ENCODE data around the gene LIN28B. TPM values are rescaled to one million over a fixed set of nuclear protein-coding genes. Genes with fewer than 3 reads are reported as not detected.
"Not testable (repeated sequence)": the region's sequence is repeated elsewhere in the genome, so short reads cannot be mapped to it uniquely, and the experiment has no call there.

The LIN28B gene
- total RNA-seq, 8 experiments from 2014 or later, result 0.07 to 36.1 (median 9.6) TPM; not detected in 1

GRCh38 chr6:104991062-104991461 is 34.2 kb downstream of the LIN28B start:
- not testable (repeated sequence) for ATAC-seq (replicated peaks in 6 of 8); H3K4me3 ChIP-seq; H3K4me1 ChIP-seq (replicated peaks in 1 of 2); H3K27ac ChIP-seq
- no CpG with 5 or more reads among the region's 37 CpGs for WGBS, 10 experiments
- in situ Hi-C loops (cut with MboI; ENCODE audit: low pct_unique_long_range_greater_than_20kb in 2 of 9, low sequenced_read_pairs in 9 of 9, unreplicated experiment in 9 of 9), result loop anchor here in 1 of 9 experiments (10.0 kb wide), 1 partner anchor 84 kb away; no protein-coding TSS in a partner anchor

- WGBS, 10 experiments, result 36 to 100% (median 99%) methylated on average over 1 to 6 of the region's 7 CpGs
- H3K4me1 ChIP-seq (replicated peaks in 1 of 2); H3K27ac ChIP-seq; H3K4me3 ChIP-seq; ATAC-seq (replicated peaks in 6 of 8): not testable (repeated sequence)
- in situ Hi-C loops (cut with MboI; ENCODE audit: low pct_unique_long_range_greater_than_20kb in 2 of 9, low sequenced_read_pairs in 9 of 9, unreplicated experiment in 9 of 9), result loop anchor here in 1 of 9 experiments (10.0 kb wide), 1 partner anchor 81 kb away; no protein-coding TSS in a partner anchor
Observed at GRCh38 chr6:104993576-104993975, 36.7 kb downstream of the LIN28B start.

- Histone ChIP-seq H3K4me1 (replicated peaks in 1 of 2) (peaks cover 0 to 6% of the 10 kb centered on the region in 2 donors), H3K4me3 (no peak overlapping the region), H3K27ac (no peak overlapping the region)
- 35 to 100% (median 88%) methylated on average over 1 to 2 of the region's 2 CpGs; no CpG with 5 or more reads in 3 of the 10 experiments for WGBS, 10 experiments
- in situ Hi-C loops (cut with MboI; ENCODE audit: low pct_unique_long_range_greater_than_20kb in 2 of 9, low sequenced_read_pairs in 9 of 9, unreplicated experiment in 9 of 9), result loop anchor here in 1 of 9 experiments (10.0 kb wide), 1 partner anchor 79 kb away; no protein-coding TSS in a partner anchor
- peak in 3 of 8 experiments; percentile 28 to 57 (median 52) for ATAC-seq (replicated peaks in 6 of 8)
Observed at GRCh38 chr6:104995989-104996617, 39.2 kb downstream of the LIN28B start.

- WGBS, 10 experiments, result 0 to 100% (median 88%) methylated on average over 1 of the region's 1 CpG; no CpG with 5 or more reads in 1 of the 10 experiments
- Histone ChIP-seq H3K27ac (no peak overlapping the region), H3K4me3 (no peak overlapping the region), H3K4me1 (replicated peaks in 1 of 2) (peaks cover 0 to 6% of the 10 kb centered on the region in 2 donors)
- in situ Hi-C loops (cut with MboI; ENCODE audit: low pct_unique_long_range_greater_than_20kb in 2 of 9, low sequenced_read_pairs in 9 of 9, unreplicated experiment in 9 of 9), result no loop called here
- ATAC-seq (replicated peaks in 6 of 8), result no peak
Observed at GRCh38 chr6:105001063-105001462, 44.2 kb downstream of the LIN28B start.

GRCh38 chr6:105001906-105002305 is 45.0 kb downstream of the LIN28B start:
- Histone ChIP-seq H3K4me3 (no peak overlapping the region), H3K4me1 (replicated peaks in 1 of 2) (peaks cover 0 to 6% of the 10 kb centered on the region in 2 donors), H3K27ac (no peak overlapping the region)
- WGBS, 10 experiments, result 0 to 100% (median 83%) methylated on average over 1 of the region's 1 CpG; no CpG with 5 or more reads in 4 of the 10 experiments
- ATAC-seq (replicated peaks in 6 of 8), result no peak
- in situ Hi-C loops (cut with MboI; ENCODE audit: low pct_unique_long_range_greater_than_20kb in 2 of 9, low sequenced_read_pairs in 9 of 9, unreplicated experiment in 9 of 9), result no loop called here

- WGBS, 10 experiments, result 25 to 100% (median 85%) methylated on average over 1 of the region's 1 CpG; no CpG with 5 or more reads in 2 of the 10 experiments
Observed at GRCh38 chr6:105005451-105005850, 48.5 kb downstream of the LIN28B start.

GRCh38 chr6:105013459-105013858 is 56.6 kb downstream of the LIN28B start:
- ATAC-seq (replicated peaks in 6 of 8); H3K4me1 ChIP-seq (replicated peaks in 1 of 2); H3K27ac ChIP-seq; H3K4me3 ChIP-seq; in situ Hi-C loops (cut with MboI; ENCODE audit: low pct_unique_long_range_greater_than_20kb in 2 of 9, low sequenced_read_pairs in 9 of 9, unreplicated experiment in 9 of 9): not testable (repeated sequence)
- WGBS, 10 experiments, result 14 to 100% (median 91%) methylated on average over 1 to 4 of the region's 4 CpGs; no CpG with 5 or more reads in 1 of the 10 experiments

More at GRCh38 chr6:105005451-105005850, 48.5 kb downstream of the LIN28B start:
- no peak overlapping the region for H3K27ac ChIP-seq
- ATAC-seq (replicated peaks in 6 of 8), result no peak
- no peaks in the 10 kb centered on the region for H3K4me1 ChIP-seq (replicated peaks in 1 of 2)
- no peak overlapping the region for H3K4me3 ChIP-seq
- in situ Hi-C loops (cut with MboI; ENCODE audit: low pct_unique_long_range_greater_than_20kb in 2 of 9, low sequenced_read_pairs in 9 of 9, unreplicated experiment in 9 of 9), result no loop called here

- 56 to 100% (median 88%) methylated on average over 1 to 3 of the region's 3 CpGs; no CpG with 5 or more reads in 3 of the 10 experiments for WGBS, 10 experiments
- Histone ChIP-seq H3K4me1 (replicated peaks in 1 of 2) (no peaks in the 10 kb centered on the region), H3K4me3 (no peak overlapping the region), H3K27ac (no peak overlapping the region)
- in situ Hi-C loops (cut with MboI; ENCODE audit: low pct_unique_long_range_greater_than_20kb in 2 of 9, low sequenced_read_pairs in 9 of 9, unreplicated experiment in 9 of 9), result no loop called here
- ATAC-seq (replicated peaks in 6 of 8), result no peak
Observed at GRCh38 chr6:105014448-105014847, 57.5 kb downstream of the LIN28B start.

- ATAC-seq (replicated peaks in 6 of 8), result no peak
- in situ Hi-C loops (cut with MboI; ENCODE audit: low pct_unique_long_range_greater_than_20kb in 2 of 9, low sequenced_read_pairs in 9 of 9, unreplicated experiment in 9 of 9), result no loop called here
- H3K4me3 ChIP-seq, result no peak overlapping the region
- no peaks in the 10 kb centered on the region for H3K4me1 ChIP-seq (replicated peaks in 1 of 2)
- H3K27ac ChIP-seq, result no peak overlapping the region
Observed at GRCh38 chr6:105014954-105015353, 58.0 kb downstream of the LIN28B start.

- Histone ChIP-seq H3K27ac (no peak overlapping the region), H3K4me1 (replicated peaks in 1 of 2) (no peaks in the 10 kb centered on the region), H3K4me3 (no peak overlapping the region)
- in situ Hi-C loops (cut with MboI; ENCODE audit: low pct_unique_long_range_greater_than_20kb in 2 of 9, low sequenced_read_pairs in 9 of 9, unreplicated experiment in 9 of 9), result no loop called here
- WGBS, 10 experiments, result 11 to 100% (median 86%) methylated on average over 1 to 2 of the region's 2 CpGs; no CpG with 5 or more reads in 1 of the 10 experiments
- ATAC-seq (replicated peaks in 6 of 8), result peak in 3 of 8 experiments; percentile 74 to 93 (median 76)
Observed at GRCh38 chr6:105015482-105015881, 58.6 kb downstream of the LIN28B start.

- in situ Hi-C loops (cut with MboI; ENCODE audit: low pct_unique_long_range_greater_than_20kb in 2 of 9, low sequenced_read_pairs in 9 of 9, unreplicated experiment in 9 of 9), result no loop called here
- no peak for ATAC-seq (replicated peaks in 6 of 8)
- Histone ChIP-seq H3K27ac (no peak overlapping the region), H3K4me3 (no peak overlapping the region), H3K4me1 (replicated peaks in 1 of 2) (no peaks in the 10 kb centered on the region)
- 17 to 100% (median 89%) methylated on average over 1 to 2 of the region's 2 CpGs; no CpG with 5 or more reads in 4 of the 10 experiments for WGBS, 10 experiments
Observed at GRCh38 chr6:105019285-105019684, 62.4 kb downstream of the LIN28B start.

GRCh38 chr6:105021399-105021798 is 64.5 kb downstream of the LIN28B start:
- no peak overlapping the region for H3K4me3 ChIP-seq
- ATAC-seq (replicated peaks in 6 of 8), result no peak
- no peaks in the 10 kb centered on the region for H3K4me1 ChIP-seq (replicated peaks in 1 of 2)
- no peak overlapping the region for H3K27ac ChIP-seq
- in situ Hi-C loops (cut with MboI; ENCODE audit: low pct_unique_long_range_greater_than_20kb in 2 of 9, low sequenced_read_pairs in 9 of 9, unreplicated experiment in 9 of 9), result no loop called here
- 37 to 100% (median 69%) methylated on average over 1 to 3 of the region's 3 CpGs for WGBS, 10 experiments

- 27 to 100% (median 100%) methylated on average over 1 of the region's 1 CpG; no CpG with 5 or more reads in 3 of the 10 experiments for WGBS, 10 experiments
- H3K4me3 ChIP-seq, result no peak overlapping the region
- H3K4me1 ChIP-seq (replicated peaks in 1 of 2), result no peaks in the 10 kb centered on the region
- no peak for ATAC-seq (replicated peaks in 6 of 8)
- no peak overlapping the region for H3K27ac ChIP-seq
- in situ Hi-C loops (cut with MboI; ENCODE audit: low pct_unique_long_range_greater_than_20kb in 2 of 9, low sequenced_read_pairs in 9 of 9, unreplicated experiment in 9 of 9), result no loop called here
Observed at GRCh38 chr6:105022416-105022815, 65.5 kb downstream of the LIN28B start.

- in situ Hi-C loops (cut with MboI; ENCODE audit: low pct_unique_long_range_greater_than_20kb in 2 of 9, low sequenced_read_pairs in 9 of 9, unreplicated experiment in 9 of 9), result no loop called here
- ATAC-seq (replicated peaks in 6 of 8), result no peak
- Histone ChIP-seq H3K4me1 (replicated peaks in 1 of 2) (no peaks in the 10 kb centered on the region), H3K27ac (no peak overlapping the region), H3K4me3 (no peak overlapping the region)
- WGBS, 10 experiments, result 0 to 64% (median 30%) methylated on average over 1 to 3 of the region's 3 CpGs
Observed at GRCh38 chr6:105024803-105025202, 67.9 kb downstream of the LIN28B start.

Measured in motor neuron (in vitro differentiated cells).